Upper lobe of left lung (tissue), 6 donors: ENCODE results near the gene NME1. TPM values are rescaled to one million over a fixed set of nuclear protein-coding genes. Genes with fewer than 3 reads are reported as not detected.

ENCODE experiments used
- ATAC-seq, 2 donors: fragments of 200-7000 bp; cut with Tn5 transposase; one replicate each; pipeline ENCODE4 v1.9.1; 2022; ENCODE audit warnings: mild to moderate bottlenecking in 2 of 2, moderate library complexity in 2 of 2; ENCODE audit not compliant: low FRiP score in 2 of 2
- DNase-seq, 2 donors: peaks; one replicate each; pipeline ENCODE4 v3.0.0-alpha.2; 2019 to 2020
- H3K27ac ChIP-seq, 4 donors: fragments of 200-600 bp; sonication (generic); one replicate each; pipeline ENCODE4 v1.5.1; 2016 to 2019
- H3K27me3 ChIP-seq, 4 donors: fragments of 200-600 bp; sonication (generic); one replicate each; pipeline ENCODE4 v1.5.1; 2017 to 2019
- H3K36me3 ChIP-seq, 4 donors: fragments of 200-600 bp; sonication (generic); one replicate each; pipeline ENCODE4 v1.5.1; 2016 to 2019
- H3K4me1 ChIP-seq, 4 donors: fragments of 200-600 bp; sonication (generic); one replicate each; pipeline ENCODE4 v1.5.1; 2018 to 2019
- H3K4me3 ChIP-seq, 4 donors: fragments of 200-600 bp; sonication (generic); one replicate each; pipeline ENCODE4 v1.5.1; 2017 to 2019; ENCODE audit warnings: mild to moderate bottlenecking in 2 of 4, moderate library complexity in 1 of 4
- H3K9me3 ChIP-seq, 4 donors: fragments of 200-600 bp; sonication (generic); one replicate each; pipeline ENCODE4 v1.5.1; 2018 to 2019
- EP300 ChIP-seq, 4 donors: sonication (generic); formaldehyde crosslinking; IDR thresholded peaks; one replicate each; pipeline ENCODE4 v1.5.1; 2017; ENCODE audit warnings: antibody characterized with exemption in 4 of 4, control low read depth in 2 of 4
- POLR2A ChIP-seq, 4 donors: fragments of 450-650 bp; IDR thresholded peaks; one replicate each; pipeline ENCODE4 v1.5.1; 2016 to 2017; ENCODE audit warnings: antibody characterized with exemption in 4 of 4, mild to moderate bottlenecking in 2 of 4
- POLR2AphosphoS5 ChIP-seq, 2 donors: sonication (generic); formaldehyde crosslinking; IDR thresholded peaks; one replicate each; pipeline ENCODE4 v1.5.1; 2017; ENCODE audit warnings: antibody characterized with exemption in 2 of 2
- WGBS, 2 donors: methylation state at CpG; one replicate each; pipeline ENCODE4 v1.1.5; 2017 to 2018; 5-methylcytosine and 5-hydroxymethylcytosine counted together
- total RNA-seq, 6 donors: library from RNA; depleted of rRNA in 4 of 6; stranded (reverse); fragments of >200 nt in 4 of 6; gene quantifications; one replicate each; pipeline versions ENCODE4 v1.1.0 to v1.2.1, GENCODE V29; 2016 to 2021
- TF ChIP-seq, protein P1 (sequence below), 6 experiments: fragments of 450-650 bp in 4 of 6; fragments of 200-600 bp in 2 of 6; sonication (generic) in 2 of 6; IDR thresholded peaks; one replicate each; pipeline ENCODE4 v1.5.1; 2016 to 2019; ENCODE audit warnings: antibody characterized with exemption in 6 of 6
- donor health status: DM: no; HTN: no; CAD: no; lungs with moderate emphysema.
- donor health status: DM: no; HTN: yes; CAD: no; lungs with severe emphysema.

NME1 gene
- total RNA-seq, 6 donors from 2014 or later, result 4.2 to 54.4 (median 28.9) TPM

GRCh38 chr17:51180486-51180885 is 27.1 kb downstream of the NME1 start:
- no peak overlapping the region for H3K27ac ChIP-seq
- peaks cover 0 to 50% (median 13%) of the 10 kb centered on the region in 4 donors for H3K36me3 ChIP-seq
- no peak overlapping the region for H3K4me3 ChIP-seq
- TF ChIP-seq EP300 (IDR thresholded peaks at IDR 0.05), result no peak
- TF ChIP-seq POLR2AphosphoS5 (IDR thresholded peaks at IDR 0.05), result no peak
- no peak for TF ChIP-seq POLR2A (IDR thresholded peaks at IDR 0.05)
- ATAC-seq (no peak), DNase-seq (no peak)
- no peaks in the 10 kb centered on the region for H3K27me3 ChIP-seq
- 84 to 90% methylated on average over 5 of the region's 5 CpGs for WGBS, 2 donors
- H3K4me1 ChIP-seq, result no peaks in the 10 kb centered on the region
- no peaks in the 10 kb centered on the region for H3K9me3 ChIP-seq

DNA sequence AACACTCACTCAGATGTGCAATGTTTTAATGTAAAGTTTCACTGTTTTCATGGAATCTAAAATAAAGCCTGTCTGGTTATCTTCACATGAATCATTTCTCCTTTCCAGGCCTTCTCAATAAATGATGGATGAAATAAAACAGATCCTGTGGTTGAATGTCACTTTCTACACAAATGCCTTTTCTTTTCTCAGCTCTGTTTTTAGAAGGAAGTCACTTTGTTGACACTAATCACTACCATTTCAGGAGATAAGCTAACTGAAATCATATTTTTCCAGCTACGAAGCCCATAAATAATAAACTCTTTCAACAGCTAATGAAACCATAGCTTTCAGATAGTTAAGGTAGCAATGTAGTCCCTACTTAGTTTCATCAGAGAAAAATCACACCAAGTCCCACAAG is 30.8 kb downstream of the NME1 start:
- TF ChIP-seq POLR2AphosphoS5 (IDR thresholded peaks at IDR 0.05) (no peak), EP300 (IDR thresholded peaks at IDR 0.05) (no peak), POLR2A (IDR thresholded peaks at IDR 0.05) (no peak)
- TF ChIP-seq, protein P1, sequence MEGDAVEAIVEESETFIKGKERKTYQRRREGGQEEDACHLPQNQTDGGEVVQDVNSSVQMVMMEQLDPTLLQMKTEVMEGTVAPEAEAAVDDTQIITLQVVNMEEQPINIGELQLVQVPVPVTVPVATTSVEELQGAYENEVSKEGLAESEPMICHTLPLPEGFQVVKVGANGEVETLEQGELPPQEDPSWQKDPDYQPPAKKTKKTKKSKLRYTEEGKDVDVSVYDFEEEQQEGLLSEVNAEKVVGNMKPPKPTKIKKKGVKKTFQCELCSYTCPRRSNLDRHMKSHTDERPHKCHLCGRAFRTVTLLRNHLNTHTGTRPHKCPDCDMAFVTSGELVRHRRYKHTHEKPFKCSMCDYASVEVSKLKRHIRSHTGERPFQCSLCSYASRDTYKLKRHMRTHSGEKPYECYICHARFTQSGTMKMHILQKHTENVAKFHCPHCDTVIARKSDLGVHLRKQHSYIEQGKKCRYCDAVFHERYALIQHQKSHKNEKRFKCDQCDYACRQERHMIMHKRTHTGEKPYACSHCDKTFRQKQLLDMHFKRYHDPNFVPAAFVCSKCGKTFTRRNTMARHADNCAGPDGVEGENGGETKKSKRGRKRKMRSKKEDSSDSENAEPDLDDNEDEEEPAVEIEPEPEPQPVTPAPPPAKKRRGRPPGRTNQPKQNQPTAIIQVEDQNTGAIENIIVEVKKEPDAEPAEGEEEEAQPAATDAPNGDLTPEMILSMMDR (IDR thresholded peaks at IDR 0.05), result no peak
- Histone ChIP-seq H3K9me3 (no peaks in the 10 kb centered on the region), H3K4me3 (no peak overlapping the region), H3K27me3 (no peaks in the 10 kb centered on the region), H3K27ac (no peak overlapping the region), H3K36me3 (peaks cover 0 to 62% (median 17%) of the 10 kb centered on the region in 4 donors), H3K4me1 (peaks cover 0 to 1% (median 0%) of the 10 kb centered on the region in 4 donors)
- WGBS, 2 donors, result 79 to 92% methylated on average over 1 of the region's 1 CpG
- no peak for DNase-seq
- no peak for ATAC-seq

GRCh38 chr17:51185763-51186332 is 32.5 kb downstream of the NME1 start:
- H3K4me1 ChIP-seq, result peaks cover 0 to 3% (median 0%) of the 10 kb centered on the region in 4 donors
- no peak for ATAC-seq
- H3K4me3 ChIP-seq, result no peak overlapping the region
- peaks cover 0 to 74% (median 16%) of the 10 kb centered on the region in 4 donors for H3K36me3 ChIP-seq
- 91 to 96% methylated on average over 8 of the region's 8 CpGs for WGBS, 2 donors
- no peak for DNase-seq
- no peaks in the 10 kb centered on the region for H3K27me3 ChIP-seq
- no peaks in the 10 kb centered on the region for H3K9me3 ChIP-seq
- no peak overlapping the region for H3K27ac ChIP-seq
- TF ChIP-seq POLR2A (IDR thresholded peaks at IDR 0.05) (no peak), POLR2AphosphoS5 (IDR thresholded peaks at IDR 0.05) (no peak), EP300 (IDR thresholded peaks at IDR 0.05) (no peak)
- TF ChIP-seq, protein P1 (IDR thresholded peaks at IDR 0.05), result no peak

DNA sequence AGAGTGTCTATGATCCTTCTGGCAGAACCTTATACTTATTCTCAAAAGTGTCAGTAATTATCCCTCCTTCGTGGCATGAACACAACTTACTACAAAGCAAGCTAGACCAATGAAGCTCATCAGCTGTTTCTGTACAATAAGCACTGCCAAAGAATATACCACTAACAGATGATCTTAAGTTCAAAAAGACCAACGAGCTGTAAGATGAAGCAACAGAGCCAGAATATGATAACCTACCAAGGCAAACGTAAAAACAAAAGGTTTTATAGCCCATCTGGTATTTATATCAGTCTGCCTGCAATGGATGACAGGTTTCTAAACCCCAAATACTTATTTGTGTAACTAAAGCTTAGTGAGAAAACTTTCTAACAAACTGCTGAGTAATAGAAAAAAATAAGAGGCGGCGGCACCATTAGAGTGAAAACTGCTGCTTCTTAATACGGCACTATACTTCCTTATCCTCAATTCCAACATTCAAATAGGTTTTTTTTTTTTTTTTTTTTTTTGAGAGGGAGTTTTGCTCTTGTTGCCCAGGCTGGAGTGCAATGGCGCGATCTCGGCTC is 35.0 kb downstream of the NME1 start:
- peaks cover 12 to 76% (median 29%) of the 10 kb centered on the region in 4 donors for H3K36me3 ChIP-seq
- peaks cover 0 to 3% (median 0%) of the 10 kb centered on the region in 4 donors for H3K4me1 ChIP-seq
- TF ChIP-seq, protein P1 (IDR thresholded peaks at IDR 0.05), result no peak
- no peak for TF ChIP-seq EP300 (IDR thresholded peaks at IDR 0.05)
- TF ChIP-seq POLR2AphosphoS5 (IDR thresholded peaks at IDR 0.05), result no peak
- no peak for TF ChIP-seq POLR2A (IDR thresholded peaks at IDR 0.05)
- H3K27me3 ChIP-seq, result no peaks in the 10 kb centered on the region
- no peak for DNase-seq
- no peaks in the 10 kb centered on the region for H3K9me3 ChIP-seq
- H3K27ac ChIP-seq, result no peak overlapping the region
- WGBS, 2 donors, result 85 to 87% methylated on average over 9 of the region's 9 CpGs
- no peak overlapping the region for H3K4me3 ChIP-seq
- no peak for ATAC-seq

GRCh38 chr17:51189162-51189561 is 35.8 kb downstream of the NME1 start:
- Histone ChIP-seq H3K9me3 (no peaks in the 10 kb centered on the region), H3K4me3 (no peak overlapping the region), H3K27ac (no peak overlapping the region), H3K36me3 (peaks cover 12 to 76% (median 28%) of the 10 kb centered on the region in 4 donors), H3K27me3 (no peaks in the 10 kb centered on the region), H3K4me1 (peaks cover 0 to 3% (median 0%) of the 10 kb centered on the region in 4 donors)
- no peak for TF ChIP-seq POLR2A (IDR thresholded peaks at IDR 0.05)
- TF ChIP-seq, protein P1 (IDR thresholded peaks at IDR 0.05), result no peak
- no peak for TF ChIP-seq POLR2AphosphoS5 (IDR thresholded peaks at IDR 0.05)
- no peak for TF ChIP-seq EP300 (IDR thresholded peaks at IDR 0.05)
- DNase-seq (no peak), ATAC-seq (no peak)
